Neuronal stem cell (in vitro differentiated cells): ENCODE data around the gene SLA2.
A peak's percentile ranks its signal among the peaks of the same experiment; 100 is the strongest.

Experiments used
- DNase-seq: peaks from one replicate; pipeline ENCODE4 v3.0.0-alpha.2; 2013; ENCODE audit warnings: low spot score
- H2AFZ ChIP-seq: one replicate; pipeline ENCODE4 v1.6.1; 2013; ENCODE audit warnings: mild to moderate bottlenecking, low read length, inconsistent platforms
- H2AK5ac ChIP-seq: 2 replicates; pipeline ENCODE4 v1.6.1; 2013; ENCODE audit warnings: low read depth, mild to moderate bottlenecking, inconsistent platforms, low read length, moderate library complexity, mixed read lengths
- H2BK120ac ChIP-seq: 2 replicates; pipeline ENCODE4 v1.6.1; 2013; ENCODE audit warnings: low read depth, mild to moderate bottlenecking, inconsistent platforms, low read length, moderate library complexity, mixed read lengths
- H2BK12ac ChIP-seq: one replicate; pipeline ENCODE4 v1.6.1; 2013; ENCODE audit warnings: low read length, inconsistent platforms
- H2BK15ac ChIP-seq: 2 replicates; pipeline ENCODE4 v1.6.1; 2013; ENCODE audit warnings: mild to moderate bottlenecking, low read length, inconsistent platforms, mixed read lengths
- H2BK5ac ChIP-seq: one replicate; pipeline ENCODE4 v1.6.1; 2013; ENCODE audit warnings: inconsistent platforms, mild to moderate bottlenecking, low read length, moderate library complexity
- H3K14ac ChIP-seq: one replicate; pipeline ENCODE4 v1.6.1; 2013; ENCODE audit warnings: low read length, inconsistent platforms
- H3K18ac ChIP-seq: 2 replicates; pipeline ENCODE4 v1.6.1; 2013; ENCODE audit warnings: low read length, inconsistent platforms
- H3K23ac ChIP-seq: 2 replicates; pipeline ENCODE4 v1.6.1; 2013; ENCODE audit warnings: low read depth, mild to moderate bottlenecking, mixed read lengths, low read length, inconsistent platforms; ENCODE audit not compliant: poor library complexity
- H3K27ac ChIP-seq: replicated peaks from 3 replicates; pipeline ENCODE4 v1.5.1; 2013; ENCODE audit warnings: low read length, inconsistent platforms
- H3K27me3 ChIP-seq, 3 experiments: 2 replicates each; pipeline ENCODE4 v1.6.1; 2013; ENCODE audit warnings: low read length in 3 of 3, mild to moderate bottlenecking in 2 of 3, inconsistent platforms in 1 of 3, low read depth in 1 of 3, mixed read lengths in 1 of 3, moderate library complexity in 1 of 3; ENCODE audit not compliant: control insufficient read depth in 3 of 3, insufficient read depth in 3 of 3
- H3K36me3 ChIP-seq, 2 donors: replicated peaks in 1 of 2; 2 replicates each; pipeline ENCODE4 v1.6.1; 2013; ENCODE audit warnings: low read length in 2 of 2; ENCODE audit not compliant: control insufficient read depth in 2 of 2, insufficient read depth in 2 of 2
- H3K4ac ChIP-seq: 2 replicates; pipeline ENCODE4 v1.6.1; 2013; ENCODE audit warnings: inconsistent platforms, mild to moderate bottlenecking, low read length, moderate library complexity
- H3K4me1 ChIP-seq, 2 donors: 1 replicate in 1 of 2; 2 replicates in 1 of 2; pipeline ENCODE4 v1.6.1; 2013; ENCODE audit warnings: low read length in 2 of 2, low read depth in 1 of 2; ENCODE audit not compliant: control insufficient read depth in 2 of 2, insufficient read depth in 1 of 2
- H3K4me2 ChIP-seq: one replicate; pipeline ENCODE4 v1.6.1; 2013; ENCODE audit warnings: mild to moderate bottlenecking, low read length, inconsistent platforms; ENCODE audit not compliant: insufficient read depth, poor library complexity, severe bottlenecking
- H3K4me3 ChIP-seq, 2 donors: 2 replicates each; pipeline ENCODE4 v1.5.1; 2013; ENCODE audit warnings: low read length in 2 of 2, mild to moderate bottlenecking in 2 of 2, inconsistent platforms in 1 of 2, moderate library complexity in 1 of 2
- H3K79me1 ChIP-seq: one replicate; pipeline ENCODE4 v1.6.1; 2013; ENCODE audit warnings: low read depth, mild to moderate bottlenecking, inconsistent platforms, low read length, moderate library complexity
- H3K9ac ChIP-seq: one replicate; pipeline ENCODE4 v1.6.1; 2013; ENCODE audit warnings: mild to moderate bottlenecking, low read depth, low read length, inconsistent platforms; ENCODE audit not compliant: poor library complexity
- H3K9me3 ChIP-seq, 2 donors: replicated peaks in 1 of 2; 2 replicates each; pipeline versions ENCODE3 to v1.6.1; 2013; ENCODE audit warnings: low read length in 2 of 2, mild to moderate bottlenecking in 2 of 2, inconsistent platforms in 1 of 2, low read depth in 1 of 2, mixed read lengths in 1 of 2, moderate library complexity in 1 of 2; ENCODE audit not compliant: control insufficient read depth in 2 of 2, insufficient read depth in 1 of 2
- H4K8ac ChIP-seq: one replicate; pipeline ENCODE4 v1.6.1; 2013; ENCODE audit warnings: low read depth, mild to moderate bottlenecking, inconsistent platforms, low read length, moderate library complexity
- H4K91ac ChIP-seq: one replicate; pipeline ENCODE4 v1.6.1; 2013; ENCODE audit warnings: low read length, low read depth, mild to moderate bottlenecking, inconsistent platforms; ENCODE audit not compliant: poor library complexity
- WGBS, 2 donors: extraction: QIAGEN DNeasy Blood & Tissue Kit; methylation state at CpG; one replicate each; pipeline ENCODE4 v1.1.7; 2013; ENCODE audit warnings: missing lambda C conversion rate in 2 of 2, mixed read lengths in 1 of 2; ENCODE audit not compliant: insufficient read length in 2 of 2, insufficient replicate concordance in 1 of 2; ENCODE audit errors: extremely low coverage in 2 of 2; 5-methylcytosine and 5-hydroxymethylcytosine counted together

Gene SLA2

DNA sequence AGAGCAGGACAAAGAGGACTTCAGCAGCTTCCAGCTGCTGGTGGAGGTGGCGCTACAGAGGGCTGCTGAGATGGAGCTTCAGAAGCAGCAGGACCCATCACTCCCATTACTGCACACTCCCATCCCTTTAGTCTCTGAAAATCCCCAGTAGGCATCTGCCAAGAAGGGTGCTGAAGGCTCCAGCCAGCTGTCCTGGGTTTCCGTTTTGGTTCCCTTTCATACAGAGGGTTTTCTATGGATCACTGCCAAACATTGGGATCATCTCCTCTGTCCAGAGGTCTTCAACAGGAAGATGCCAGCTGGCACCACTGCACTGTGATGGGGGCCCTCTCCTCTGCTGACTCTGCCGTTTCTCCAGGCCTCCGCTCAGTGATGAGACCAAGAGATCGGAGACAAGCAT lies 54.7 kb downstream of the SLA2 start:
- Histone ChIP-seq H3K4ac (no peak overlapping the region), H3K9me3 (no peaks in the 10 kb centered on the region), H2BK120ac (no peak overlapping the region), H2BK12ac (no peak overlapping the region), H3K23ac (no peak overlapping the region), H3K4me3 (no peak overlapping the region), H3K4me2 (no peak overlapping the region), H2BK5ac (no peak overlapping the region), H2AFZ (no peak overlapping the region), H2AK5ac (no peak overlapping the region), H2BK15ac (no peak overlapping the region), H4K8ac (no peak overlapping the region), H3K79me1 (peaks cover 6% of the 10 kb centered on the region), H3K4me1 (no peaks in the 10 kb centered on the region), H3K27ac (no peak overlapping the region), H4K91ac (no peak overlapping the region), H3K36me3 (peaks cover 34 to 92% of the 10 kb centered on the region in 2 donors), H3K18ac (no peak overlapping the region), H3K27me3 (no peaks in the 10 kb centered on the region), H3K9ac (no peak overlapping the region), H3K14ac (no peak overlapping the region)
- WGBS, 2 donors: no CpG with 5 or more reads among the region's 5 CpGs
- DNase-seq: no peak

GRCh38 chr20:36587388-36588070 lies 58.5 kb downstream of the SLA2 start:
- Histone ChIP-seq H3K18ac (no peak overlapping the region), H2AK5ac (no peak overlapping the region), H2BK12ac (no peak overlapping the region), H3K4ac (no peak overlapping the region), H3K9me3 (no peaks in the 10 kb centered on the region), H2BK5ac (no peak overlapping the region), H3K9ac (no peak overlapping the region), H3K4me2 (no peak overlapping the region), H3K79me1 (peaks cover 9% of the 10 kb centered on the region), H4K91ac (no peak overlapping the region), H3K36me3 (peaks cover 36 to 92% of the 10 kb centered on the region in 2 donors), H4K8ac (no peak overlapping the region), H3K27ac (no peak overlapping the region), H3K4me3 (no peak overlapping the region), H3K4me1 (no peaks in the 10 kb centered on the region), H2BK120ac (no peak overlapping the region), H3K27me3 (no peaks in the 10 kb centered on the region), H2BK15ac (no peak overlapping the region), H3K14ac (no peak overlapping the region), H3K23ac (no peak overlapping the region), H2AFZ (no peak overlapping the region)
- no peak for DNase-seq
- no CpG with 5 or more reads among the region's 3 CpGs for WGBS, 2 donors

GRCh38 chr20:36585410-36586125 lies 60.4 kb downstream of the SLA2 start:
- no peak overlapping the region for H2BK15ac ChIP-seq
- H3K18ac ChIP-seq: no peak overlapping the region
- H2AFZ ChIP-seq: no peak overlapping the region
- H3K4me2 ChIP-seq: no peak overlapping the region
- H4K8ac ChIP-seq: no peak overlapping the region
- peaks cover 11% of the 10 kb centered on the region for H3K79me1 ChIP-seq
- DNase-seq: no peak
- H3K23ac ChIP-seq: no peak overlapping the region
- no CpG with 5 or more reads among the region's 8 CpGs for WGBS, 2 donors
- no peak overlapping the region for H2BK12ac ChIP-seq
- no peak overlapping the region for H2AK5ac ChIP-seq
- H3K4me3 ChIP-seq: no peak overlapping the region
- H3K9me3 ChIP-seq: no peaks in the 10 kb centered on the region
- peaks cover 36 to 92% of the 10 kb centered on the region in 2 donors for H3K36me3 ChIP-seq
- H4K91ac ChIP-seq: no peak overlapping the region
- no peak overlapping the region for H3K14ac ChIP-seq
- no peaks in the 10 kb centered on the region for H3K27me3 ChIP-seq
- no peaks in the 10 kb centered on the region for H3K4me1 ChIP-seq
- H2BK5ac ChIP-seq: peak overlapping the region; percentile 15
- no peak overlapping the region for H3K27ac ChIP-seq
- H3K4ac ChIP-seq: no peak overlapping the region
- H2BK120ac ChIP-seq: no peak overlapping the region
- no peak overlapping the region for H3K9ac ChIP-seq

- Histone ChIP-seq H2AK5ac (no peak overlapping the region), H2AFZ (no peak overlapping the region), H2BK12ac (no peak overlapping the region), H2BK120ac (no peak overlapping the region), H3K9me3 (no peaks in the 10 kb centered on the region), H3K18ac (no peak overlapping the region), H3K27ac (no peak overlapping the region), H3K9ac (no peak overlapping the region), H3K4me1 (no peaks in the 10 kb centered on the region), H3K14ac (no peak overlapping the region), H4K91ac (no peak overlapping the region), H3K4ac (no peak overlapping the region), H3K79me1 (peaks cover 16% of the 10 kb centered on the region), H3K27me3 (no peaks in the 10 kb centered on the region), H3K4me3 (no peak overlapping the region), H3K36me3 (peaks cover 45 to 93% of the 10 kb centered on the region in 2 donors), H3K23ac (no peak overlapping the region), H2BK15ac (no peak overlapping the region), H2BK5ac (no peak overlapping the region), H4K8ac (no peak overlapping the region), H3K4me2 (no peak overlapping the region)
- WGBS, 2 donors: no CpG with 5 or more reads among the region's 2 CpGs
- no peak for DNase-seq
Observed at GRCh38 chr20:36584018-36584481, 61.9 kb downstream of the SLA2 start.
